ENCODE measurements around the gene JAM3. TPM values are rescaled to one million over a fixed set of nuclear protein-coding genes. Genes with fewer than 3 reads are reported as not detected.

Gene JAM3
- 438 TPM for total RNA-seq (ENCODE audit: unreplicated experiment)
- long read RNA-seq, transcript JAM3-201 (9 exons, 3,912 nt) = major isoform, 148 of 160 reads
- long read RNA-seq, partial matches to known transcripts = 3 of 160 reads
- long read RNA-seq, other reads (novel, unspliced or antisense) = 8 of 160 reads

DNA sequence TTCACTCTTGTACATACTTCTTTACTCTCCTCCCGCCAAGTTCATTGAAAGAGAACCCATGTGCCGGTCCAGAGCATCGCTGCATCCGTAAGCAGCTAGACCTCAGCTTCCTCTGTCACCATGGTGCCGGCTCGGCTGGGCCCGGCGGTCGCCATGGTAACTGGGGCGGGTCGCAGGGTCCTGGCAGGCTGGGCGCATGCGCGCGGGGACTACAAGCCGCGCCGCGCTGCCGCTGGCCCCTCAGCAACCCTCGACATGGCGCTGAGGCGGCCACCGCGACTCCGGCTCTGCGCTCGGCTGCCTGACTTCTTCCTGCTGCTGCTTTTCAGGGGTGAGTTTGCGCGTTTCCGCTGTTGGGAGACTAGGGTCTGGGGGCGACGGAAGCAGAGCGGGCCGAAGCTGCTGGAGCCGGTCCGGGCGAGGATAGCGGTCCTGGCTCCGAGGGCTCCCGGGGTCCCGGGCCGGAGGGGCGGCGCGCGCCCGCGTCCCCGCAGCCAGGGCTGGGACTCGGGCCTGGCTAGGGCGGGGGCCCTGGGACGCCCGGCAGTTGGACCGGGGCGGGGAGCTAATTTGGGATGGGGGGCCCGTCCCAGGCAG lies at the start of gene JAM3:
JAM3 (plus strand) TSS at position 244 of the 597 bp plus-strand sequence; CDS start at position 256, 12 bp downstream.
- H3K4me3 Mint-ChIP-seq (ENCODE audit: unreplicated experiment) = peak within 1 kb of the TSS; percentile 99
- TF ChIP-seq, protein P1, sequence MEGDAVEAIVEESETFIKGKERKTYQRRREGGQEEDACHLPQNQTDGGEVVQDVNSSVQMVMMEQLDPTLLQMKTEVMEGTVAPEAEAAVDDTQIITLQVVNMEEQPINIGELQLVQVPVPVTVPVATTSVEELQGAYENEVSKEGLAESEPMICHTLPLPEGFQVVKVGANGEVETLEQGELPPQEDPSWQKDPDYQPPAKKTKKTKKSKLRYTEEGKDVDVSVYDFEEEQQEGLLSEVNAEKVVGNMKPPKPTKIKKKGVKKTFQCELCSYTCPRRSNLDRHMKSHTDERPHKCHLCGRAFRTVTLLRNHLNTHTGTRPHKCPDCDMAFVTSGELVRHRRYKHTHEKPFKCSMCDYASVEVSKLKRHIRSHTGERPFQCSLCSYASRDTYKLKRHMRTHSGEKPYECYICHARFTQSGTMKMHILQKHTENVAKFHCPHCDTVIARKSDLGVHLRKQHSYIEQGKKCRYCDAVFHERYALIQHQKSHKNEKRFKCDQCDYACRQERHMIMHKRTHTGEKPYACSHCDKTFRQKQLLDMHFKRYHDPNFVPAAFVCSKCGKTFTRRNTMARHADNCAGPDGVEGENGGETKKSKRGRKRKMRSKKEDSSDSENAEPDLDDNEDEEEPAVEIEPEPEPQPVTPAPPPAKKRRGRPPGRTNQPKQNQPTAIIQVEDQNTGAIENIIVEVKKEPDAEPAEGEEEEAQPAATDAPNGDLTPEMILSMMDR (IDR thresholded peaks at IDR 0.05; ENCODE audit: unreplicated experiment) = no peak
- H3K4me1 Mint-ChIP-seq (ENCODE audit: unreplicated experiment) = peaks cover 72% of the 10 kb centered on the region
- H3K36me3 Mint-ChIP-seq (ENCODE audit: low read depth, unreplicated experiment) = peaks cover 19% of the 10 kb centered on the region
- peak; percentile 100 for DNase-seq (ENCODE audit: low spot score)
- peaks cover 3% of the 10 kb centered on the region for H3K27me3 Mint-ChIP-seq (ENCODE audit: unreplicated experiment)
- no peaks in the 10 kb centered on the region for H3K9me3 Mint-ChIP-seq (ENCODE audit: unreplicated experiment)
- peak within 1 kb of the TSS; percentile 90 for H3K27ac Mint-ChIP-seq (ENCODE audit: unreplicated experiment)

DNA sequence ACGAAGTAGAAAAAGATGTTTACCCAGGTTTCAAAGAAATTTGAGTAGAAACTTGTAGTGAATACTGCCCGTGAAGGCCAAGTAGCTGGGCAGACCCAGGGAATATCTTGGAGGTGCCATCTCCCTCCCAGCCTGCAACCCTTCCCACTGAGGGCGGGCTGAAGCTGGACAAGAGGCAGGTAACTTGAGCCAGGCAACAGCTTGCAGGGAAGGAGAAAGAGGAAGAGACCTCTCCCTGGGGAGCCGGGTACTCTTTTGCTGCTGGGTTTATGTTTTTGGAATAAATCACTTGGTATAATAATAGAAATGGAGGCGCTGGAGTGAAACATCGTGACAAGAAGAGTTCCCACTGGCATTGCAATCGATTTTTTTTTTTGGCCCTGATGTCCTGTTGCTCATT lies 49.4 kb upstream of the JAM3 start:
- H3K27me3 Mint-ChIP-seq (ENCODE audit: unreplicated experiment) = peaks cover 5% of the 10 kb centered on the region
- no peaks in the 10 kb centered on the region for H3K36me3 Mint-ChIP-seq (ENCODE audit: low read depth, unreplicated experiment)
- no peaks in the 10 kb centered on the region for H3K4me1 Mint-ChIP-seq (ENCODE audit: unreplicated experiment)
- TF ChIP-seq, protein P1 (IDR thresholded peaks at IDR 0.05; ENCODE audit: unreplicated experiment) = no peak
- H3K27ac Mint-ChIP-seq (ENCODE audit: unreplicated experiment) = no peak overlapping the region
- H3K4me3 Mint-ChIP-seq (ENCODE audit: unreplicated experiment) = no peak overlapping the region
- H3K9me3 Mint-ChIP-seq (ENCODE audit: unreplicated experiment) = no peaks in the 10 kb centered on the region
- DNase-seq (ENCODE audit: low spot score) = no peak

DNA sequence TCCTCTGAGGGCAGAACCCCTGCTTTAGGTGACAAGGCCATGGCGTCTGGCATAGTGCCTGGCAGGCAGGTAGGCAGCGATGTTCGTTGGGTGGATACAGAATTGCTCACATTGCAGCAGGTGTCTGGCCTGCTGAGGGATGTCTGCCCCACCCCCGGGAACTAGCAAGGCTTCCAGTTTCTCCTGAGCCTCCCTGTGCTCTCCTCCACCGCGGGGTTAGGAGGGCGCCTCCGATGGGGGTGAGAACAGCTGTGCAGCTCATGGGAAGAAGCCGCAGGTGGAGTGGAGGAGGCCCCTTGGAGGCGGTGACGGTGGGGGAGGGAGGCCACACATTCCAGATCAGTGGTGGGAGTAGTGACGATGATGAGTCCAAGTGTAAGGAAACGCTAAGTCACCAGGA lies 48.3 kb upstream of the JAM3 start:
- H3K27me3 Mint-ChIP-seq (ENCODE audit: unreplicated experiment) = peaks cover 5% of the 10 kb centered on the region
- H3K4me3 Mint-ChIP-seq (ENCODE audit: unreplicated experiment) = no peak overlapping the region
- no peak for DNase-seq (ENCODE audit: low spot score)
- H3K36me3 Mint-ChIP-seq (ENCODE audit: low read depth, unreplicated experiment) = no peaks in the 10 kb centered on the region
- TF ChIP-seq, protein P1 (IDR thresholded peaks at IDR 0.05; ENCODE audit: unreplicated experiment) = no peak
- H3K4me1 Mint-ChIP-seq (ENCODE audit: unreplicated experiment) = no peaks in the 10 kb centered on the region
- H3K9me3 Mint-ChIP-seq (ENCODE audit: unreplicated experiment) = no peaks in the 10 kb centered on the region
- no peak overlapping the region for H3K27ac Mint-ChIP-seq (ENCODE audit: unreplicated experiment)

DNA sequence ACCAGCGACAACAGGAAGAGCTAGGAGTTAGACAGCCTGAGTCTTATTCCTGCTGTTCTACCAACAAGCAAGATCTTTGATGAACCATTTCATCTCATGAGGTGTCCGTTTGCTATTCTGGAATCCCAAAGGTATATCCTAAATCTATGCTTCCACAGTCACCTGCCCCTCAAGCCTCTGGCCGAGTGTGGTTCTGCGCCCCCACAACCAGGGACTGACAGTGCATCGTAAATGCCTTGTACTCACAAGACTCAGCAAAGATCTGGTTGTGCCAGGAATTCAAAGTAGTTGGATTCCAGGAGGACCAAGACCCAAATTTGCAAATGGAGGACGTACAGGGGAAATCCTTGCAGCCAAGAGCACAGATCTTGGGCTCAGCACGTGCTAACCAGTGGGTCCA lies 47.5 kb upstream of the JAM3 start:
- Mint-ChIP-seq H3K27me3 (ENCODE audit: unreplicated experiment) (peaks cover 8% of the 10 kb centered on the region), H3K4me1 (ENCODE audit: unreplicated experiment) (no peaks in the 10 kb centered on the region), H3K9me3 (ENCODE audit: unreplicated experiment) (no peaks in the 10 kb centered on the region), H3K27ac (ENCODE audit: unreplicated experiment) (no peak overlapping the region), H3K4me3 (ENCODE audit: unreplicated experiment) (no peak overlapping the region), H3K36me3 (ENCODE audit: low read depth, unreplicated experiment) (no peaks in the 10 kb centered on the region)
- no peak for DNase-seq (ENCODE audit: low spot score)
- TF ChIP-seq, protein P1 (IDR thresholded peaks at IDR 0.05; ENCODE audit: unreplicated experiment) = no peak

DNA sequence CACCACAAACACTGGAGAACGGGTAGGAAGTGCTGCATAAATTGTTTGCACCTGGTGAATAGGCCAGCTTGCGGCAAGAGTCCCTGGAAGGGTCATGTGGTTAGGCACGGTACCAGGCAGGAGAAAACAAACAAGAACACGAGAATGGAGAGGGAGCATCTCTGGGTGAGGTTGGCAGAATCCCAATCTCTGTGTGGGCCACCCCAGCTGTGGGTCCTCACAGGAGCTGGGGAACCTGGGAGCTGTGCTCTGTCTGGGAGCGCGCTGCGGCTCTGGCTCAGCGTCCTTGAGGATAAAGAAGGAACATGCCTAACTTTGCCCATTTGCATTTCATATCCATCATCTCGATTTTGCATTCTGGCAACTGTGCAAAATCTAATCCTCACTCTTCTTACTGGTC lies 46.1 kb upstream of the JAM3 start:
- no peak for DNase-seq (ENCODE audit: low spot score)
- TF ChIP-seq, protein P1 (IDR thresholded peaks at IDR 0.05; ENCODE audit: unreplicated experiment) = no peak
- H3K9me3 Mint-ChIP-seq (ENCODE audit: unreplicated experiment) = no peaks in the 10 kb centered on the region
- H3K27me3 Mint-ChIP-seq (ENCODE audit: unreplicated experiment) = peaks cover 9% of the 10 kb centered on the region
- no peaks in the 10 kb centered on the region for H3K4me1 Mint-ChIP-seq (ENCODE audit: unreplicated experiment)
- H3K27ac Mint-ChIP-seq (ENCODE audit: unreplicated experiment) = no peak overlapping the region
- no peak overlapping the region for H3K4me3 Mint-ChIP-seq (ENCODE audit: unreplicated experiment)
- H3K36me3 Mint-ChIP-seq (ENCODE audit: low read depth, unreplicated experiment) = no peaks in the 10 kb centered on the region

Measured in endothelial cell (in vitro differentiated cells).